ENCODE data around the gene GPR17.
A peak's percentile ranks its signal among the peaks of the same experiment; 100 is the strongest.

GPR17 gene

GRCh38 chr2:127700527-127701192 is 54.7 kb downstream of the GPR17 start:
- peak in 1 of 2 donors; percentile 9 for DNase-seq

GRCh38 chr2:127701193-127701650 is 55.3 kb downstream of the GPR17 start, which contains the start of gene SFT2D3:
TSS of gene SFT2D3 (plus strand) at chr2:127701497. CDS start at chr2:127701529, 32 bp downstream.
- peak; percentile 83 to 85 for DNase-seq

- peak; percentile 63 to 70 for DNase-seq
Measured at GRCh38 chr2:127701651-127702394, 55.9 kb downstream of the GPR17 start.
